CD4-positive, alpha-beta T cell treated with Interferon gamma for 1 hour (primary cell): Measurements from ENCODE around the gene CYP46A1.

Source experiments
- DNase-seq: peaks from one replicate; pipeline ENCODE4 v3.0.0-alpha.2; 2020

Gene CYP46A1

GRCh38 chr14:99731547-99732435, 47.7 kb downstream of the CYP46A1 start:
- DNase-seq, result no peak

- DNase-seq, result no peak
Observed at GRCh38 chr14:99732436-99733210, 48.5 kb downstream of the CYP46A1 start.

- no peak for DNase-seq
Observed at GRCh38 chr14:99733211-99733539, 49.1 kb downstream of the CYP46A1 start.

- no peak for DNase-seq
Observed at GRCh38 chr14:99733540-99734405, 49.7 kb downstream of the CYP46A1 start.

- no peak for DNase-seq
Observed at GRCh38 chr14:99734406-99735051, 50.4 kb downstream of the CYP46A1 start.

GRCh38 chr14:99735189-99736135, 51.4 kb downstream of the CYP46A1 start:
- no peak for DNase-seq

- no peak for DNase-seq
Observed at GRCh38 chr14:99736603-99737371, 52.7 kb downstream of the CYP46A1 start.

GRCh38 chr14:99737451-99737951, 53.4 kb downstream of the CYP46A1 start:
- no peak for DNase-seq

- DNase-seq, result no peak
Observed at GRCh38 chr14:99737956-99738667, 54.0 kb downstream of the CYP46A1 start.

- no peak for DNase-seq
Observed at GRCh38 chr14:99740411-99740810, 56.3 kb downstream of the CYP46A1 start.

GRCh38 chr14:99741227-99741976, 57.3 kb downstream of the CYP46A1 start:
- DNase-seq, result no peak

GRCh38 chr14:99742074-99742473, 58.0 kb downstream of the CYP46A1 start:
- no peak for DNase-seq

- DNase-seq, result no peak
Observed at GRCh38 chr14:99742509-99743487, 58.7 kb downstream of the CYP46A1 start.

GRCh38 chr14:99744199-99744872, 60.2 kb downstream of the CYP46A1 start:
- no peak for DNase-seq

GRCh38 chr14:99744873-99745224, 60.8 kb downstream of the CYP46A1 start:
- DNase-seq, result no peak

- no peak for DNase-seq
Observed at GRCh38 chr14:99745307-99745951, 61.3 kb downstream of the CYP46A1 start.

- DNase-seq, result no peak
Observed at GRCh38 chr14:99747167-99747566, 63.1 kb downstream of the CYP46A1 start.
